ENCODE data around the gene ANTXRL. TPM values are rescaled to one million over a fixed set of nuclear protein-coding genes. Genes with fewer than 3 reads are reported as not detected.
"Not testable (repeated sequence)": the region's sequence is repeated elsewhere in the genome, so short reads cannot be mapped to it uniquely, and the experiment has no call there.

ANTXRL gene
- total RNA-seq, 3 donors from 2014 or later = not detected

GRCh38 chr10:46293832-46294640 lies 7.2 kb downstream of the ANTXRL start:
- no peak for ATAC-seq
- H3K36me3 ChIP-seq (ENCODE audit: low read depth) = no peaks in the 10 kb centered on the region
- DNase-seq = peak in 2 of 3 donors; percentile 50 to 57
- no peak for TF ChIP-seq CTCF (IDR thresholded peaks at IDR 0.05)
- H3K4me1 ChIP-seq (ENCODE audit: low read depth) = peaks cover 3% of the 10 kb centered on the region
- H3K4me3 ChIP-seq = no peak overlapping the region
- intact Hi-C loops (cut with DNase I, micrococcal nuclease) = no loop called here
- H3K9me3 ChIP-seq = no peaks in the 10 kb centered on the region

- intact Hi-C loops (cut with DNase I, micrococcal nuclease) = no loop called here
- no peaks in the 10 kb centered on the region for H3K9me3 ChIP-seq
Measured at GRCh38 chr10:46294641-46295220, 7.9 kb downstream of the ANTXRL start.

GRCh38 chr10:46295350-46296010 lies 8.7 kb downstream of the ANTXRL start:
- intact Hi-C loops (cut with DNase I, micrococcal nuclease); H3K36me3 ChIP-seq (ENCODE audit: low read depth); H3K9me3 ChIP-seq; DNase-seq; H3K4me1 ChIP-seq (ENCODE audit: low read depth); H3K4me3 ChIP-seq; ATAC-seq: not testable (repeated sequence)

More at GRCh38 chr10:46294641-46295220, 7.9 kb downstream of the ANTXRL start:
- H3K4me1 ChIP-seq (ENCODE audit: low read depth) = peaks cover 3% of the 10 kb centered on the region
- ATAC-seq = no peak
- DNase-seq = peak in 2 of 3 donors; percentile 6 to 39
- H3K4me3 ChIP-seq = no peak overlapping the region
- no peaks in the 10 kb centered on the region for H3K36me3 ChIP-seq (ENCODE audit: low read depth)
- TF ChIP-seq CTCF (IDR thresholded peaks at IDR 0.05) = no peak

- ATAC-seq; H3K9me3 ChIP-seq; intact Hi-C loops (cut with DNase I, micrococcal nuclease); H3K4me3 ChIP-seq; DNase-seq; H3K4me1 ChIP-seq (ENCODE audit: low read depth); H3K36me3 ChIP-seq (ENCODE audit: low read depth): not testable (repeated sequence)
Measured at GRCh38 chr10:46296086-46296485, 9.3 kb downstream of the ANTXRL start.

- ATAC-seq = no peak
- peak in 2 of 3 donors; percentile 10 to 37 for DNase-seq
- intact Hi-C loops (cut with DNase I, micrococcal nuclease) = no loop called here
Measured at GRCh38 chr10:46296641-46297141, 9.9 kb downstream of the ANTXRL start.

More at GRCh38 chr10:46296641-46297141, 9.9 kb downstream of the ANTXRL start:
- Histone ChIP-seq H3K4me3 (no peak overlapping the region), H3K9me3 (no peaks in the 10 kb centered on the region), H3K4me1 (ENCODE audit: low read depth) (peaks cover 3% of the 10 kb centered on the region), H3K36me3 (ENCODE audit: low read depth) (no peaks in the 10 kb centered on the region)
- no peak for TF ChIP-seq CTCF (IDR thresholded peaks at IDR 0.05)

Measured in mucosa of descending colon (tissue), 3 donors.